ENCODE measurements around the gene GALR1.

- TF ChIP-seq CTCF (IDR thresholded peaks at IDR 0.05) (no peak), CHD2 (IDR thresholded peaks at IDR 0.05; ENCODE audit: low read length, partially characterized antibody) (no peak), RAD21 (IDR thresholded peaks at IDR 0.05; ENCODE audit: low read length) (no peak), EP300 (IDR thresholded peaks at IDR 0.05; ENCODE audit: borderline replicate concordance in 1 of 2, low read depth in 1 of 2, low read length in 1 of 2) (no peak), SMC3 (IDR thresholded peaks at IDR 0.05; ENCODE audit: low read depth, low read length) (no peak), SIN3A (IDR thresholded peaks at IDR 0.05; ENCODE audit: borderline replicate concordance, low read depth, low read length) (no peak), TAF1 (IDR thresholded peaks at IDR 0.05; ENCODE audit: borderline replicate concordance, low read depth, low read length) (no peak), NFIC (IDR thresholded peaks at IDR 0.05; ENCODE audit: borderline replicate concordance) (no peak), FOXM1 (IDR thresholded peaks at IDR 0.05; ENCODE audit: low read depth) (no peak), RXRA (IDR thresholded peaks at IDR 0.05; ENCODE audit: borderline replicate concordance, low read depth) (no peak)
These were observed 27.2 kb upstream of the GALR1 start for GRCh38 chr18:77222464-77222863.
